Measurements from ENCODE around the gene PIP5K1B. TPM values are rescaled to one million over a fixed set of nuclear protein-coding genes. Genes with fewer than 3 reads are reported as not detected.

PIP5K1B gene
- total and polyA plus RNA-seq, 2 of the 13 experiments (the other 11 are each of a cell fraction or from before 2014, with no cell fraction given), result 15.8 to 17.5 TPM

DNA sequence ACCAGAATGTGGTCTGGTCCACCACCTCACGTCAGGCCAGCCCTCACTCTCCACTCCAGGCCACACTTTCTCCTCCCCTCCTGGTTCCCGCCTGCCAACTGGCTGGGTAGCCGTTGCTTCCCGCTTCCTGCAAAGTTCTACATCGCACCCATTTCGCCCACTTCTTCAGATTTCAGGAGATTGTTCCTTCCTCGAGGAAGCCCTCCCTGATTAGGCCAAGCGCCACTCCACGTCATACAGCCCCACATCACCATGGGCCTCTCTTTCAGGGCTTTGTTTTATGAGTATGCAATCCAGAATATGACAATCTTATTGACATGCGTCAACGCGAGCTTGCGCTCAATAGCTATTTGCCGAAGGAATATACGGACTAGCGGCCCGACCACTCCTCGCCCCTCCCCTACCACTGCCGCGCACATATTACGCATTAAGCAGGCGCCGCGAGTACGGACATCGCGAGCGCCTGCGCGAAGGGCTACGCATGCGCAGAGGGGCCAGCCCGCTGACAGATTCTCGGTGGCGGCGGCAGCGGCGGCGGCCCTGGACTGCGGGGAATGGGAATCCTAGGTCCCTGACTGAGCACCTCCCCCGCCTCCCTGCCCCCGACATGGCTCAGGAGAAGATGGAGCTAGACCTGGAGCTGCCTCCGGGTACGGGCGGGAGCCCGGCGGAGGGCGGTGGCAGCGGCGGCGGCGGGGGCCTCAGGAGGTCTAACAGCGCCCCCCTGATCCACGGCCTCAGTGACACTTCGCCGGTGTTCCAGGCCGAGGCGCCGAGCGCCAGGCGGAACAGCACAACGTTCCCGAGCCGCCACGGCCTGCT lies 74.7 kb downstream of the PIP5K1B start (continued):
- TF ChIP-seq SP2 (CRISPR knock-in tag; IDR thresholded peaks at IDR 0.05) (no peak), HNF1A (IDR thresholded peaks at IDR 0.05; ENCODE audit: low read depth) (no peak), HNF1A (CRISPR knock-in tag; IDR thresholded peaks at IDR 0.05; ENCODE audit: borderline replicate concordance) (peak; percentile 51; the same call in 1 of the 2 replicates), MEIS1 (CRISPR knock-in tag; IDR thresholded peaks at IDR 0.05; ENCODE audit: borderline replicate concordance) (peak; percentile 55), MED8 (CRISPR knock-in tag; IDR thresholded peaks at IDR 0.05; ENCODE audit: insufficient replicate concordance) (peak; percentile 79), ZSCAN9 (CRISPR knock-in tag; IDR thresholded peaks at IDR 0.05; ENCODE audit: borderline replicate concordance) (peak; percentile 77; the same call in 1 of the 2 replicates), KDM5B (CRISPR knock-in tag; IDR thresholded peaks at IDR 0.05; ENCODE audit: borderline replicate concordance) (peak; percentile 94; the same call in 1 of the 2 replicates), KLF13 (CRISPR knock-in tag; IDR thresholded peaks at IDR 0.05) (no peak), ASH2L (IDR thresholded peaks at IDR 0.05; ENCODE audit: insufficient read length, low read depth, low read length) (peak; percentile 98), ETV6 (CRISPR knock-in tag; conservative IDR thresholded peaks at IDR 0.05) (no peak), FOXJ3 (CRISPR knock-in tag; IDR thresholded peaks at IDR 0.05; ENCODE audit: borderline replicate concordance) (no peak), ZNF432 (CRISPR knock-in tag; IDR thresholded peaks at IDR 0.05; ENCODE audit: borderline replicate concordance) (no peak), RXRA (CRISPR knock-in tag; IDR thresholded peaks at IDR 0.05) (peak; percentile 17; the same call in 1 of the 2 replicates), NR2F1 (CRISPR knock-in tag; IDR thresholded peaks at IDR 0.05) (no peak), ZBTB7B (CRISPR knock-in tag; IDR thresholded peaks at IDR 0.05) (peak; percentile 61)
- TF ChIP-seq, protein P1, sequence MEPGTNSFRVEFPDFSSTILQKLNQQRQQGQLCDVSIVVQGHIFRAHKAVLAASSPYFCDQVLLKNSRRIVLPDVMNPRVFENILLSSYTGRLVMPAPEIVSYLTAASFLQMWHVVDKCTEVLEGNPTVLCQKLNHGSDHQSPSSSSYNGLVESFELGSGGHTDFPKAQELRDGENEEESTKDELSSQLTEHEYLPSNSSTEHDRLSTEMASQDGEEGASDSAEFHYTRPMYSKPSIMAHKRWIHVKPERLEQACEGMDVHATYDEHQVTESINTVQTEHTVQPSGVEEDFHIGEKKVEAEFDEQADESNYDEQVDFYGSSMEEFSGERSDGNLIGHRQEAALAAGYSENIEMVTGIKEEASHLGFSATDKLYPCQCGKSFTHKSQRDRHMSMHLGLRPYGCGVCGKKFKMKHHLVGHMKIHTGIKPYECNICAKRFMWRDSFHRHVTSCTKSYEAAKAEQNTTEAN (CRISPR knock-in tag; conservative IDR thresholded peaks at IDR 0.05), result peak; percentile 47; the same call in 1 of the 2 replicates
- TF ChIP-seq, protein P2, sequence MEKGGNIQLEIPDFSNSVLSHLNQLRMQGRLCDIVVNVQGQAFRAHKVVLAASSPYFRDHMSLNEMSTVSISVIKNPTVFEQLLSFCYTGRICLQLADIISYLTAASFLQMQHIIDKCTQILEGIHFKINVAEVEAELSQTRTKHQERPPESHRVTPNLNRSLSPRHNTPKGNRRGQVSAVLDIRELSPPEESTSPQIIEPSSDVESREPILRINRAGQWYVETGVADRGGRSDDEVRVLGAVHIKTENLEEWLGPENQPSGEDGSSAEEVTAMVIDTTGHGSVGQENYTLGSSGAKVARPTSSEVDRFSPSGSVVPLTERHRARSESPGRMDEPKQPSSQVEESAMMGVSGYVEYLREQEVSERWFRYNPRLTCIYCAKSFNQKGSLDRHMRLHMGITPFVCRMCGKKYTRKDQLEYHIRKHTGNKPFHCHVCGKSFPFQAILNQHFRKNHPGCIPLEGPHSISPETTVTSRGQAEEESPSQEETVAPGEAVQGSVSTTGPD (CRISPR knock-in tag; IDR thresholded peaks at IDR 0.05), result no peak
- TF ChIP-seq, protein P3, sequence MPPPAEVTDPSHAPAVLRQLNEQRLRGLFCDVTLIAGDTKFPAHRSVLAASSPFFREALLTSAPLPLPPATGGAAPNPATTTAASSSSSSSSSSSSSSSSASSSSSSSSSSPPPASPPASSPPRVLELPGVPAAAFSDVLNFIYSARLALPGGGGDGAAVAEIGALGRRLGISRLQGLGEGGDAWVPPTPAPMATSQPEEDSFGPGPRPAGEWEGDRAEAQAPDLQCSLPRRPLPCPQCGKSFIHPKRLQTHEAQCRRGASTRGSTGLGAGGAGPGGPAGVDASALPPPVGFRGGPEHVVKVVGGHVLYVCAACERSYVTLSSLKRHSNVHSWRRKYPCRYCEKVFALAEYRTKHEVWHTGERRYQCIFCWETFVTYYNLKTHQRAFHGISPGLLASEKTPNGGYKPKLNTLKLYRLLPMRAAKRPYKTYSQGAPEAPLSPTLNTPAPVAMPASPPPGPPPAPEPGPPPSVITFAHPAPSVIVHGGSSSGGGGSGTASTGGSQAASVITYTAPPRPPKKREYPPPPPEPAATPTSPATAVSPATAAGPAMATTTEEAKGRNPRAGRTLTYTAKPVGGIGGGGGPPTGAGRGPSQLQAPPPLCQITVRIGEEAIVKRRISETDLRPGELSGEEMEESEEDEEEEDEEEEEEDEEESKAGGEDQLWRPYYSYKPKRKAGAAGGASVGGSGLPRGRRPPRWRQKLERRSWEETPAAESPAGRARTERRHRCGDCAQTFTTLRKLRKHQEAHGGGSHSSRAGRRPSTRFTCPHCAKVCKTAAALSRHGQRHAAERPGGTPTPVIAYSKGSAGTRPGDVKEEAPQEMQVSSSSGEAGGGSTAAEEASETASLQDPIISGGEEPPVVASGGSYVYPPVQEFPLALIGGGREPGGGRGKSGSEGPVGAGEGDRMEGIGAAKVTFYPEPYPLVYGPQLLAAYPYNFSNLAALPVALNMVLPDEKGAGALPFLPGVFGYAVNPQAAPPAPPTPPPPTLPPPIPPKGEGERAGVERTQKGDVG (CRISPR knock-in tag; IDR thresholded peaks at IDR 0.05; ENCODE audit: borderline replicate concordance), result peak; percentile 66; the same call in 1 of the 2 replicates
